AG09309 (cell line): Measurements from ENCODE around the gene ATRNL1.
A peak's percentile ranks its signal among the peaks of the same experiment; 100 is the strongest.

ENCODE experiments used
- DNase-seq: peaks from one replicate; pipeline ENCODE4 v3.0.0-alpha.2; 2010; ENCODE audit warnings: low read depth
- H3K4me3 ChIP-seq: 2 replicates; pipeline ENCODE4 v1.5.1; 2011; ENCODE audit warnings: mild to moderate bottlenecking, low read depth, low read length, moderate library complexity; ENCODE audit not compliant: control insufficient read depth
- CTCF ChIP-seq: IDR thresholded peaks from 2 replicates; pipeline ENCODE4 v1.5.1; 2011; ENCODE audit warnings: mild to moderate bottlenecking, low read depth, low read length, inconsistent platforms; ENCODE audit not compliant: insufficient read depth, control insufficient read depth; ENCODE audit errors: missing control alignments

Gene ATRNL1

GRCh38 chr10:115883372-115883771 is 790.2 kb downstream of the ATRNL1 start:
- DNase-seq: no peak
- TF ChIP-seq CTCF: no peak
- H3K4me3 ChIP-seq: no peak overlapping the region

- H3K4me3 ChIP-seq: no peak overlapping the region
- TF ChIP-seq CTCF: no peak
- no peak for DNase-seq
Observed at GRCh38 chr10:115884331-115884730, 791.2 kb downstream of the ATRNL1 start.

- no peak for TF ChIP-seq CTCF
- DNase-seq: no peak
Observed at GRCh38 chr10:115895166-115895565, 802.0 kb downstream of the ATRNL1 start.

GRCh38 chr10:115898242-115898641 is 805.1 kb downstream of the ATRNL1 start:
- no peak overlapping the region for H3K4me3 ChIP-seq
- no peak for TF ChIP-seq CTCF
- DNase-seq: no peak

More at GRCh38 chr10:115895166-115895565, 802.0 kb downstream of the ATRNL1 start:
- H3K4me3 ChIP-seq: no peak overlapping the region

GRCh38 chr10:115902596-115902995 is 809.4 kb downstream of the ATRNL1 start:
- TF ChIP-seq CTCF: no peak
- DNase-seq: no peak
- H3K4me3 ChIP-seq: no peak overlapping the region

GRCh38 chr10:115903207-115903606 is 810.0 kb downstream of the ATRNL1 start:
- H3K4me3 ChIP-seq: no peak overlapping the region
- peak; percentile 7 for DNase-seq
- TF ChIP-seq CTCF: no peak

- no peak for DNase-seq
- no peak for TF ChIP-seq CTCF
- H3K4me3 ChIP-seq: no peak overlapping the region
Observed at GRCh38 chr10:115903845-115904244, 810.7 kb downstream of the ATRNL1 start.
